GM21723 (cell line): ENCODE data around the gene ESYT1.
"Not testable (repeated sequence)": the region's sequence is repeated elsewhere in the genome, so short reads cannot be mapped to it uniquely, and the experiment has no call there.

ENCODE experiments used
- ATAC-seq: cut with Tn5 transposase; IDR thresholded peaks from one replicate; pipeline ENCODE4 v1.9.1; 2021; ENCODE audit warnings: mild to moderate bottlenecking, moderate library complexity; ENCODE audit not compliant: unreplicated experiment

ESYT1 gene

DNA sequence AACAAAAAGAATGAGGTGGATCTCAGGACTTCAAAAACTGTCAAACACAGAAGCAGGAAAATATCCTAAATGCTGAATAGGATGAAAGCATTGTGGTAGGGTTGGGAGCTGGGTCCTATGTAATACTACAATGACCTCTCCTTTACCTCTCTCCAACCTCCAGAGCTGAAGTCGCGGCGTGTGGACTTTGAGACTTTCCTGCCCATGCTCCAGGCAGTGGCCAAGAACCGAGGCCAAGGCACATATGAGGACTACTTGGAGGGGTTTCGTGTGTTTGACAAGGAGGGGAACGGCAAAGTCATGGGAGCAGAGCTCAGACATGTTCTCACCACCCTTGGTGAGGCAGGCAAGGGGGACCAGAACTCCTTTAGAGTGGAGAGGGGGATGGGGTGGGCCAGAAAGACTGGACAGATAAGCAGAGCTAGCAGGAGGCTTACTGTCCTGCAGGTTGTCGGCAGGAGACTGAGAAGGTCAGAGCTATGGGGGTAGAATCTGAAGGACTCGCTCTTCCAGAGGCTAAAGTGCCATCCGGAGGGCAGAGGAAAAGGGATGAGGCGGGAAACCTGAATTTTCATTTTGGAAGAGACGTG is 27.3 kb downstream of the ESYT1 start:
- no peak for ATAC-seq

DNA sequence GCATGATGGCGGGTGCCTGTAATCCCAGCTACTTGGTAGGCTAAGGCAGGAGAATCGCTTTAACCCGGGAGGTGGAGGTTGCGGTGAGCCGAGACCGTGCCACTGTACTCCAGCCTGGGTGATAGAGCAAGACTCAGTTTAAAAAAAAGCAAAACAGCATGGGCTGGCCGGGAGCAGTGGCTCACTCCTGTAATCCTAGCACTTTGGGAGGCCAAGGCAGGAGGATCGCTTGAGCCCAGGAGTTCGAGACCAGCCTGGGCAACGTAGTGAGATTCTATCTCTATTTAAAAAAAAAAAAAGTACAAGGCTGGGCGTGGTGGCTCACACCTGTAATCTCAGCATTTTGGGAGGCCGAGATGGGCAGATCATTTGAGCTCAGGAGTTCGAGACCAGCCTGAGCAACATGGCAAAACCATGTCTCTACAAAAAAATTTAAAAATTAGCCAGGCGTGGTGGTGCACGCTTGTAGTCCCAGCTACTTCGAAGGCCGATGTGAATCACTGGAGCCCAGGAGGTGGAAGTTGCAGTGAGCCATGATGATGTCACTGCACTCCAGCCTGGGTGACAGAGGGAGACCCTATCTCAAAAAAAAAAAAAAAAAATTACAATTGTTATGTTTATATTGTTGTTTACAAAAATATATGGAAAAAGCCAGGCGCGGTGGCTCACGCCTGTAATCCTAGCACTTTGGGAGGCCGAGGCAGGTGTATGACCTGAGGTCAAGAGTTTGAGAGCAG is 28.6 kb downstream of the ESYT1 start:
- ATAC-seq = not testable (repeated sequence)

DNA sequence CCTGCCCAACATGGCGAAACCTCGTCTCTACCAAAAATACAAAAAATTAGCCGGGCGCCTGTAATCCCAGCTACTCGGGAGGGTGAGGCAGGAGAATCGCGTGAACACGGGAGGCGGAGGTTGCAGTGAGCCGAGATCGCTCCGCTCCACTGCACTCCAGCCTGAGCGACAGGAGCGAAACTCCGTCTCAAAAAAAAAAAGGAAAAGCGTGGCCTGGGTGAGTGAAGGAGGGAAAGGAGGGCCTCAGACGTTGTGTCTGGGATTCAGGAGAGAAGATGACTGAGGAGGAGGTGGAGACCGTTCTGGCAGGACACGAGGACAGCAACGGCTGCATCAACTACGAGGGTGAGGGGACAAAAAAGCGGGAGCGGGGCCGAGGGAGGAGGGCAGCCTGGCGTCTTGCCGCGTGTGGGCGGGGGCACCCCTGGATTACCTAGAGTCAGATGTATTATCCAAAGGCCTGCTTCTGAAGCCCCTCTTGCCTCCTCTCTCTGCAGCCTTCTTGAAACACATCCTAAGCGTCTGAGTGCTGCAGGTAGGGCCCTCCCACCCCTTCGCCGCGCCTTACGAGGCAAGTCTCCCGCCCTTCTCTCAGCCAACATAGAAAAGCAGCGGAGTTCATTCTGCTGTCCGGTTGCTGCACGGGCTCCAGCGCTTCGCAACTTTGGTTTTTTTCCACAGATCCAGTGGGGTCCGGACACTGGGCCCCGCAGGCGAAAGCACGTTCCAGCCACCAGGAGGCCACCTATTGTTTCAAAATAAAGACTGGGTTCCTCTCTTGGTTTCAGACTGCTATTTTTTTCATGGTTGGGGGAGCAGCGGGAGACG is 29.3 kb downstream of the ESYT1 start:
- ATAC-seq = peak; percentile 37

DNA sequence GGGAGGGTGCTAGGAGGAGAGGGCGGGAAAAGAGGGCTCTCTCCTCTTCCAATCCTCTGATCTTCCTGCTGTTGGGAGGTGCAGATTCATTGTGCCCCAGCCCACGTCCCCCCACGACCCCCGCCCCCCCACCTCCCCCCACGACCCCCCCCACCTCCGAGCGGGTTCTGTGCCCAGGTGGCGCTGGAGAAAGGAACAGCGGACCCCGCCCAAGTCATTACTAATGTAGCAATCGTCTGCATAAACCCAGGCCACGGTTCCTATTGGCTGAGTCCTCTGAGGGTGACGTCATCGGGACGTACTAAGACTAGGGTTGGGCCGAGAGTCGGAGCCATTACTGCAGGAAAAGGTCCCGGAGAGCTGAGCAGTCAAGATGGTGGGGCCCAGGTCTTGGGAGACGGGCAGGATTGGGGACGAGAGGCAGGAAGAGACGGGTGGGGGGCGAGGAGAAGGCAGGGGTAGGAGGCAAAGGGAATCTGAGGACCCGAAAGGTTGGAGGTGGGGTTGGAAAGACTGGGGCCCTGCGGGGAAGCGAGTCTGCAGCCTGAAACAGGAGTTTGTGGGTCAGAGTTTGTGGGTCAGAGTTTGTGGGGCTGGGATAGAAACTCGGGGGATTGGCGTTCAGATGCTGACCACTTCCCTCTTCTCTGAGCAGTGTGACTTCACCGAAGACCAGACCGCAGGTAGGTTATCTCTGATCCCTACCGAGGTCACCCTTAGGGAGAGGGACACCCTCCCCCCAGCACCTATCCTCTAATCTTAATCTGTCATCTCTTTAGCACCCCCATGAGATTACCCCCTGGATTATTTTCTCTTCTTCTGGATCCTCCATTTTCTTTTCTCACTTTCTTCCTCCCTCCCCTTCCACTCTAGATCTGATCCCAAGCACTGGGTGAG is 30.2 kb downstream of the ESYT1 start, which contains the start of gene MYL6:
Gene MYL6, plus strand, starts transcription at position 331 of the 897 bp plus-strand sequence. Its CDS starts 43 bp downstream, at position 374.
- peak; percentile 79 for ATAC-seq

DNA sequence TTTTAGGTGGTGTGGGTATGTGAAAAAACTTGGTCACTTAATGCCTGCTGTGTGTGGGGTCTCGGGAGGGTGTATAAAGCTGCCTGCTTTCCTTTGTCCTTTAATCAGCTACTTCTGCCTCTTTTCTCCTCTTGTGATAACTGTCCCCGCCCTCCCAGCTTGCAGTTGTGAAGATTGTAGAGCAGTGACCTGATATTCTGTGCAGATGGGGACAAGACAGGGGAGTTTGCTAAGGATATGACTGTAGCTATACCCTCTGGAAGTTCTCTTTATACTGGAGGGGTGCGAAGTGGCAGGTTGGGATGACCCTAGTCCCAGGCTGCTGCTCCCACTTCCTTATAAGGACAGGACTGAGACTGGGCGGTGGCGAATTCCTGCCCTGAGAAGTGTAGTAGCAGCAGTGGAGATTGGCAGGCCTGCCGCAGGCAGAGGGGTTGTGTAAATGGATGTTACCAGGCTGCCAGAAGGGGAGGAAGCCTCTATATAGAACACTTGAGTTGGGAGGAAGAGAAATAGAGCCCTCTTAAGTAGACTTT is 30.9 kb downstream of the ESYT1 start:
- ATAC-seq = no peak

DNA sequence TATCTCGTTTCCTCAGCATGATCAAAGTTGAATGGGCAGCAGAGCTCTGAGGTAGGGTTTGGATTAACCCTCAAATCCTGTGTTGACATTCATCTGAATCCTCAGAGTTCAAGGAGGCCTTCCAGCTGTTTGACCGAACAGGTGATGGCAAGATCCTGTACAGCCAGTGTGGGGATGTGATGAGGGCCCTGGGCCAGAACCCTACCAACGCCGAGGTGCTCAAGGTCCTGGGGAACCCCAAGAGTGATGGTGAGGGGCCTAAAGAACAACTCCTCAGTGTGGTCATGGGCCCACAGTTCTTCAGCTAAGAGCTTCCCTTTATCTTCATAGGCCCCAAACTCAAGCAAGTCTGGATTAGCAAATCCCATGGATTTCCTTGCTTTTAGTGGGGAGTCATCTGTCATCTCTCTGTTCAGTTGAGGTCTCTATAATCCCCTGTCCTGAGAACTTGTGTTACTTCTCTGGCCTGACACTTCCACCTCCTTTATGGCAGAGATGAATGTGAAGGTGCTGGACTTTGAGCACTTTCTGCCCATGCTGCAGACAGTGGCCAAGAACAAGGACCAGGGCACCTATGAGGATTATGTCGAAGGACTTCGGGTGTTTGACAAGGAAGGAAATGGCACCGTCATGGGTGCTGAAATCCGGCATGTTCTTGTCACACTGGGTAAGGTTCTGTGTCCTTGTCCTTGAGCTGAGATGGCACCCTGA is 31.6 kb downstream of the ESYT1 start:
- no peak for ATAC-seq

DNA sequence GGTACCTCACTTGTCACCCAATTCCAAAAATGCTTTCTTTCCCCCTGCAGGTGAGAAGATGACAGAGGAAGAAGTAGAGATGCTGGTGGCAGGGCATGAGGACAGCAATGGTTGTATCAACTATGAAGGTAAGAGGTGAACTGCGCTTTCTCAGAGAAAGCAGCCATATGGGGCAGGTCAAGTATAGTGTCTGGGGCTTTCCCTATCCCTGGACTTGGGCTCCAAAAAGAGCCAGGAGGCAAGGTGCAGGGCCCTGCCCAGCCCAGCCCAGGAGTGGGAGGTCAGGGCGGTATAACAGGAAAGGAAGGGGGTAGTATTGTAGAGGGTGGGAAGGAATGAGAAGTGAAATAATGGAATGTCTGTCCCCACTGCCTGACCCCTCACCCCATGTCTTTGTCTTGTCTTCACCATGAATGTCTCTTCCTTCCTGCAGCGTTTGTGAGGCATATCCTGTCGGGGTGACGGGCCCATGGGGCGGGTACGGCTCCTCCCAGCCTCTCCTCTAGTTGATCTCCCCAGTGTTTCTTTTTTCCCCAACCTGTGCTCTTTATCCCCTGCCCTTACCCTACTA is 32.2 kb downstream of the ESYT1 start:
- no peak for ATAC-seq

DNA sequence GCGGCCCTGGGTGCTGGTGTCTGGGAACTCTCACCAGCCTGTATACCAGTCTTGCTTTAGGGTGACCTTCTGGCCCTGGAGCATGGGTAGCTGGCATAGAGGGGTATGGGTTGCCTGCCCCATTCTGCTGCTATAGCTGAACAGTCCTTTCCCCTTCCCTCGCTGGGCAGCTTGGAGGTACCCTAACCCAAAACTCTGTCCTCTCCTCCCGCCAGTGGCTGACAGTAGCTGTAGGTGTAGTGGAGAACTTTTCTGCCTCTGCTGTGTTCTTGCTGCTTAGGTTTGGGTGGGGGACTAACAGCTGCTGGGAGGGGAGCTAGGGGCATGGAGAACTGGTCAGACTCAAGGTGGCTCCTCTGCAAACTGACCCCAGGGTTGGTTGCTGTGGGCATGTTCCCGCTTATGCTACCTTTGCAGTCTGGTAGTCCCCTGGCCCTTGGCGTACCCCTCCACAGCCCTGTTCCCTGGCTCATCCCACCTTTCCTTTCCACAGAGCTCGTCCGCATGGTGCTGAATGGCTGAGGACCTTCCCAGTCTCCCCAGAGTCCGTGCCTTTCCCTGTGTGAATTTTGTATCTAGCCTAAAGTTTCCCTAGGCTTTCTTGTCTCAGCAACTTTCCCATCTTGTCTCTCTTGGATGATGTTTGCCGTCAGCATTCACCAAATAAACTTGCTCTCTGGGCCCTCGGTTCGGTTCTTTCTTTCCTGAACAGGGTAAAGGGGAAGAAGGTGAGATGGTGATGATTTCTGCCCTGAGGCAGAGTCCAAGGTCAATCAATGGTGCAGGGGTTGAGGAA is 33.0 kb downstream of the ESYT1 start:
- ATAC-seq = no peak

DNA sequence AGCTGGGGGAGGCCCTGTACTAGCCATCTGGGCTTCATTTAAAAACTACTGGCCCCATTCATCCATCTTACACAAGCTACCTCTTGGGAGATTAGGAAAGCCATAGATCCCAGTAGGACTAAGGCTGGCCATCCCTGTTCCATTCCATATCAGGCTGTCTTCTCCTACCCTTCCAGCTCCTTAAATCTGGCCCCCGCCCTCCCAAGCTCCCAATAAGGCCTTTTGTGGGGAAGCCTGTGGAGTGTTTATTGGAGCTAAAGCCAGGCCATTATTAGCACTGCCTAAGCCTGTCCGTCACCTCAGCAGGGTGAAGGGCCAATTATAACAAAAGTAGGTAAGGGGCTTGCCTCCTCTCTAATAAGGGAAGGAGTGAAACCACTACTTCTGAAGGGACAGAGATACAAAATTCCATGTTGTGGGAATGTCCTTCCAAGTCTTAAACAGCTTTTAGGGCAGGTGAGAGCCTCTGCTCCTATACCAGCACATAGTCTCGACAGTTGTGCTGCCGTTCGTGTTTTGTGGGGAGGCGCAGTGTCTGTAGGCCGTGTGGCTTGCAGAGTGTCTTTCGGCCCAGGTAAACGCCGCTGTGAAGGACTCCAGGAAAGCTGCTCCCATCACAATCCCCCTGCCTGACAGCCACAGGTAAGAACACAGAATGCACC is 33.8 kb downstream of the ESYT1 start:
- no peak for ATAC-seq

DNA sequence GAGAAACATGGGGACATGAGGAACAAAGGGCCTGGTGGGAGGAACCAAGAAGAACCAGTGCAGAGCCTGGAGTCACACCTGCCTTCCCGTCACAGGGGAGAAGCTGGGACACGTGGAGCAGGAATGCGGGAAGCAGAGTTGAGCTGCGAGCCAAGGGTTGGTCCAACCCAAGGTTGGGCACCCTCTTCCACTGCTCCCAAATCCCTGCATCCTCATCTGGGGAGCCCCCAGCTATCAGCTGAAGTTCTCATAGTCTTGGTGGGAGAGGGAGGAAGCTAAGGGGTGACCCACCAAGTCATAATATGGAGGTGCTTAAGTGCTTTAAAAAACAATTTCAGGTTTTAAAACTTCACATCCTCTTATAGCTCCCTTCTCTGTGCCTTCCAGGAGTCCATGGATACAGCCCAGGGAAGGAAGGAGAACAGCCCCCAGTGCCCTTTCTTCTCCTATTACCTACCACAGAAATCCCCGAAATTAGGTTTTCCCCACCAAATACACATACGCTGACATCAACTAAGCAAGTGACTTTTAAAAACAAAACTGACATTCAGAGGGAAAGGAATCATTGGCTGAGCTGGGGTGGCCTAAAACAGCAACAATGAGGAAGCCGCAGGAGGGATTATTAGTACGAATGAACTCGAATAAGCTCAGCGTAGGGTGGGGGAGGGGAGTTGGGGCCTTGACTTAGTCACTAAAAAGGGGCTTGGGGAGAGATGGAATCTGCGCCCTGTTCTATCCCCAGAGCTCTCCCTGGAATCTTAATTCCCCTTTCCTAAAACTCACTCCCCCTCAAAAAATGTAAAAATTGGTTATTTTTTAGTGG is 34.6 kb downstream of the ESYT1 start:
- ATAC-seq = no peak

DNA sequence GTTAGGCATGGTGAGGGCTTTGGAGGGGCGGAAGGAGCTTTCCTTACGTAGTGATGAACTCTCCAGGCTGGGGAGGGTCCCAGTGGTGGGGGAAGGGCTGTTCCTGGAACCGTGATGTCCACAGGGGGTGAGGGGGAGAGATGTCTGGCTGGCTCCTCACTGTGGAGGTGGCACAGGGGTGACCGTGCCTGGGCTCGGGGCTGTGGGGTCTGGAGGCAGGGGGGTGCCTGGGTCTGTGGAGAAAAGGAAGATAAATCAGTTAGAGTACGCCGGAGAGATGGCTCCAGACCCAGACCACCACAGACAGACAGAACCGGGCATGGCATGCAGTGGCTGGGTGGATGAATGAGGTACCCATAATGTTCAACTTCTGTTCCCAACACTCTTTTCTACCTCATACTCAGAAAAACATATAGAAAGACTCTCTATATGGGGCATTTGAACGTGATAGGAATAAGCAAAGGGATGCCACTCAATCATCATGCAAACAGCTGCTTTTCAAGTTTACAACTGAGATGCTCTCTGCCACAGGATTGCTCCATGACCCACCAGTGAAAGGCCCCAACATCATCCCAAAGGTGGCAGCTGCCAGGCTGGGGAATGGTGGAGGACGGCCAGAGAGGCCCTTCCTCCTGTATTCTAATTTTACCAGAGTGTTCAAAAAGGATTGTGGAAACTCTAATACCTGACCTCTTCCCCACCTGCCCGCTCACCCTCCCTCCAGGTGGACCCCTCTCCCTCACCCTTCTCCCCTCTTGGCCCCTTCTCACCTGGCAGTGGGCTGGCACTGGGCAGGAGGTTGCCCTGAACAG is 35.7 kb downstream of the ESYT1 start:
- no peak for ATAC-seq

DNA sequence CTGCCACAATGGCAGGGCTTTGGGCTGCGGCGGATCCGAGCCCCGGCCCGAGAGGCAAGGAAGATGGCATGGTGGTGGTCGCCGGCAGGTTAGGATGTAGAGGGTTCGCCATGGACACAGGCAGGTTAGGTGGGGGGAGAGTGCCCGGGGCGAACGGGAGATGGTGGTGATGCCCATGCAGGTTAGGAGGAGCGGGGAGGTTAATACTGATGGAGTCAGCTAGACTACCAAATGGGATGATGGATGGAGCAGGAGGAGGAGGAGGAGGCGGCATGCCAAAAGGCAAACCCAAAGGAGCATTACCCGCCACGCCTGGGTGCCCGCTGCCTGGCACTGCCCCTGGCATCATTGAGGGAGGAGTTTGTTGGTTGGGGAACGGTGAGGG is 36.3 kb downstream of the ESYT1 start:
- no peak for ATAC-seq

DNA sequence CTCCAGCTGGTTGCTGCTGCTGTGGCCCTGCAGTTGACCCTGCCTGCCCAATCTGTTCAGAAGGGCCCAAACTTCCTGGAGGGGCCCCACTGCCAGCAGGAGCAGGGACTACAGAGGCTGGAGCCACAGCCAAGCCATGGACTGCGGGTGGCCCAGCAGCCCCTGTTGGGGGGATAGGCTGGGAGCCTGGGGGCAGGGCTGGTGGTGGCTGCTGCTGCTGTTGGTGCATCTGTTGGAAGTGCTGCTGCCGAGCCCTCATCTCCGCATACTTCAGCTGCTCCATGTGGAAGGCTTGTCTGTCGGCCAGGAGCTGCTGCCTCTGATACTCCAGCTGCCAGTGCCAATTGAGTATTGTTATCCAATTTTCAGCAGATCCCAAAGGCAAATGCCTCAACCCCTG is 37.3 kb downstream of the ESYT1 start:
- ATAC-seq = no peak

DNA sequence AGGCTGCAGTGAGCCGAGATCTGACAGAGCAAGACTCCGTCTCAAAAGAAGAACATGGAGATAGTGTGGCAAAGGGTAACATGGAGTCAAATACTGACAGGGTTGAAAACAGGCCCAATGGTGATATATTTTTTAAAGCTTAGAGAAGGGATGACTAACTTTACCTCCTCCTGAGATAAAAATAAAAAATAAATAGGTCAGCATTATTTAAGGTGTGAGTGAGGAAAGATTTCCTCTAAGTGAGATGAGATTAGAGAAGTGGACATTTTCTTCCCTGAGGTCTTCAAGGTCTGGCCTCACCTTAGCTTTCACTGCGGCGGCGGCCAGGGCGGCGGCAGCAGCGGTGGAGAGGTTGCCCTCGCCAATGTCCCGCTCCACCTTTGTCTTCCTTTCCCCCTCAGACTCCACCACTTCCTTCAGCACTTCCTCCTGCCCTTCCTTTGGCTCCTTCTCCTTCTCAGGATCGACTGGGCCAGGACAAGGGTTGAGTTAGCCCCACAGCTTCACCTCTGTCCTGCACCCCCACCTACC is 41.2 kb downstream of the ESYT1 start:
- ATAC-seq = no peak

DNA sequence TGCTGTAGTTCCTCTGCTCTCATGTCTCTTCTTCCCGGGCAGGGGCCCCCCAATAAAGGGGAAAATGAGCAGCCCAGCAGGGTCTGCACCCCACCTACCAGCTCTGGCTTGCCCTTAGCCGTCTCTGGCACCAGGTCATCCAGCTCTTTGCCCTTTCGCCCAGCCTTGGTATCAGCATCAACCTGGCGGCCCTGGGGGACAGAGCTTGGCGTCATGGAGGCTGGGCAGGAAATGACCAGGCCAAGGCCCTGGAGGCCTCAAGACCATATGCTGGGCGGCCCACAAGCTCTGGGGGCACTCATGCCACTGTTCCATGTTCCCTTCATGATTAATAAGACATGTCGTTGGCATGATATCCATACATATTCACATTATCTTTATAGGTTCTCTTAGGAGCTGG is 44.8 kb downstream of the ESYT1 start:
- ATAC-seq = no peak

DNA sequence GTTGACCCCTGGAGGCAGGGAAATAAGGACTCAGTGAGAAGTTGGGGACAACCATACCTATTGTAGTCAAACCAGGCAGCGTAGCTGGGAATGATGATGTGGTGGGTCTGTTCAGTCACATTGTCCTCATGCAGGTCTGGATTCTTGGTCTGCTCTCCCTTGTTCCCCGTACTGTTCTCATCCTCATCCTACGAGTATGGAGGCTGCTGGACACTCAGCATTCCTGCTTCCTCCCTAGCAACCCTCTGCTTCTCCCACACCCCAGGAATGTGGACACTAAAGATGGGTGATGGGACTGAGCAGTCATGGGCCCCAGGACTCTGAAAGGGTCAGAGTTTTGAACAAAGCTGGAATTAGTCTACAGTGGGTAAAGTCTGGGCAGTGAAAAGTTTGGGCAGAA is 50.3 kb downstream of the ESYT1 start:
- no peak for ATAC-seq
